OCI-M1 (cell line): ENCODE data around the gene MXD3.
A peak's percentile ranks its signal among the peaks of the same experiment; 100 is the strongest.
"Not testable (repeated sequence)": the region's sequence is repeated elsewhere in the genome, so short reads cannot be mapped to it uniquely, and the experiment has no call there.

Experiments used
- DNase-seq: peaks from one replicate; lab custom pipeline; 2025; lab: John Stamatoyannopoulos, UW

Gene MXD3, protein sequence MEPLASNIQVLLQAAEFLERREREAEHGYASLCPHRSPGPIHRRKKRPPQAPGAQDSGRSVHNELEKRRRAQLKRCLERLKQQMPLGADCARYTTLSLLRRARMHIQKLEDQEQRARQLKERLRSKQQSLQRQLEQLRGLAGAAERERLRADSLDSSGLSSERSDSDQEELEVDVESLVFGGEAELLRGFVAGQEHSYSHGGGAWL

DNA sequence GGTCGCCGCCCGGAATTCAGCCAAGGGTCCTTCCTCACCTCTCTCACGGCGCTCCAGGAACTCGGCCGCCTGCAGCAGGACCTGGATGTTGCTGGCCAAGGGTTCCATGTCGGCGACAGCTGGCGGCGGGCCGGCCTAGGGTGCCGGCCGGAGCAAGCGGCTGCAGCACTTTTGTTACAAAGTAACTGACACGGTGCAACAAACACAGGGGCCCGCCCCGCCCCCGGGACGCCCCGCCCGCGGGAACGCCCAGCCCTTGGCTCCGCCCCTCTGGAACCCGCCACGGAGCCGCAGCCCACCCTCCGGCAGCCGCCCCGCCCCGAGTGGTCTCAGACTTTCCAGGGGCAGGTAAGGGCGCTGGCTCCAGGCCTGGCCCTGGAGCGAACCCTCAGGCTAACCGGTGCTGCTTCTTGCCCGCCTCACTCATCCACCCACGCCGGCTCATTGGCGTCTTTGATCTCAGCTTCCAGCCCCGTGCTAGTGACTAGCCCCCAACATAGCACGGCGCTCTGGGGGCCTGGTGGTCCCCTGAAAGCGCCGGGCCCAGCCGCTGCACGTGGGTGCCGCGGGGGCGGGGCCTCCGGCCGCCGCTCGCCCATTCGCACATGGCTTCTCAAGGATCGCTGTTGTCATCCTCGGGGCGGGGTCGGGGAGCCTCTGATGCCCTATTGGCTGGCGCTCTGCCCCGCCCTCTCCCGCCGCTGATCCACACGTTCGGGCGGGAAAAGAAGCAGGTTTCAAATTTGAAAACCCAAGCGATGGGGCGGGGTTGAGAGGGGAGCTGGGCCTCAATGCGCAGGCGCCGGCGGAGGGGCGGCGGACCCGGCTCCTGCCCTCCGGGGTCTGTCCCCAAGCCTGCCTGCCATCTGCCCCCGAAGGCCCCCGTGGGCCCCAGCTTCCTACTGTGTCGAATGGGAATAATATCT lies at the start of gene MXD3:
MXD3 (minus strand) TSS at position 176 of the 926 bp plus-strand sequence; CDS start at position 108, 68 bp downstream.
- DNase-seq = peak; percentile 99

DNA sequence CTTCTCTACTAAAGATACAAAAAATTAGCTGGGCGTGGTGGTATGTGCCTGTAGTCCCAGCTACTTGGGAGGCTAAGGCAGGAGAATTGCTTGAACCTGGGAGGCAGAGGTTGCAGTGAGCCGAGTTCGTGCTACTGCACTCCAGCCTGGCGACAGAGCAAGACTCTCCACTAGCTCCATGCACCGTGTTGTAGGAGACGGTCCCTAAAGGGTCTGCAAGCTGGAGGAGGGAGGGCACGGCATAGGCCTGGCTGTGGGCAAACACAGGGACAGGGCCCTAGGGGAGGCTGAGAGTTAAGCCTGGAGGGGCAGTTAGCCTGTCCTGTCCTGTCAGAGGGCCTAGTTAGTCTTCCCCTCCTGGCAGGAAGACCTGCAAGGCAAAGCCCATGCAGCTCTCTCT lies 49.0 kb upstream of the MXD3 start:
- DNase-seq = not testable (repeated sequence)

DNA sequence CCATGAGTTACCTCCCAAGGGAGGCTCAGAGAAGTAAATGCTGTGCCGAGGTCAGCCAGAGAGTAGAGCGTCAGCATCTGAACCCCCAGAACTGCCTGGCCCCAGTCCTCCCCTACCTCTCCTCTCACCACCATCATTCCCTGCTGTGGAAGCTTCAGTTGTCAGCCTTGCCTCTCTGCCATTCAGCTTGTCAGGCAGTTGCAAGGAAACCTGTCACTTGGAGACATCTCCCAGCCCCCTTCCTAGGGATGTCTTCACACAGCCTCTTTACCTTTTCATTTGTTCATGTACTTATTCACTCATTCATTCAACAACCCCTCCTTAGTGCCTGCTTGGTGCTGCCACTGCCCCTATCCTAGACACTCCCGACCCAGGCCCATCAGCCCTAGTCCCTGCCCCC lies 48.2 kb upstream of the MXD3 start:
- DNase-seq = no peak

DNA sequence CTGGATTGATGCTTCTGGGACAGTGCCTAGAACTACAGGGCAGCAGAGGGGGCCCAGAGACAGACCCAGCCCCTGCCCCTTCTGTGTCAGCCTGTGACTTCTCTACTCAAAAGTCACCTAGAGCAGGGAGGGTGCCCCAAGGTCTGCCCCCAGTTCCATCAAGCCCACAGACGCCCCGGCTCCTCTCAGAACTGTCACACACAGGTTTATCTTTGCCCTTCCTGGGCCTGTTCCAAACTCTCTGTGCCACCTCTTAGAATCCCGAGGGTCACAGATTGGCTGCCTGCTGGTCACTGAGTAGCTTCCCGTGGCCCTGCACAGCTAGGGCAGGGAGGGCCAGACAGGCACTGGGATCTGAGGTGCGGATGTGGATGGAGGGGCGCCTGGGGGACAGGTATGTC lies 47.8 kb upstream of the MXD3 start:
- no peak for DNase-seq

DNA sequence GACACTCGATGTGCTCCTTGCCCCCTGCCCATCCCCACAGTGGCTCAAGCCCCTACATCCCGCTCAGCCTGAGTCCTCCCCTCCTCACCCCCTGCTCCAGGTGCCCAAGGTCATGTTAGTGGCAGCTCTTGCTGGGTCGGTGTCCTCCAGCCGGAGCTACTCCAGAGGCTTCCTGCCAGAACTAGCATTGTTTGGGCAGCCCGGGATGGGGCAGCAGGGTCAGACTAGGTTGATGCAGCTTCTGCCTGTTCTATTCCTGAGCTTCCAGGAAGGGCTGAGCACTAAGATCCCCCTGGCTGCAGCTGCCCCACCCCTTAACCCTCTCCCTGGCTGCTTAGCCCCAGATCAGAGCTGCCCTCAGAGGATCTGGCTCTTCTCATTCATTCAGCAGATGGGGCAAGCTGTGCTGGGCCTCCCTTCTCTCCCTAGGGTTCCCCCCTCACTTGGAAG lies 46.7 kb upstream of the MXD3 start:
- DNase-seq = no peak

DNA sequence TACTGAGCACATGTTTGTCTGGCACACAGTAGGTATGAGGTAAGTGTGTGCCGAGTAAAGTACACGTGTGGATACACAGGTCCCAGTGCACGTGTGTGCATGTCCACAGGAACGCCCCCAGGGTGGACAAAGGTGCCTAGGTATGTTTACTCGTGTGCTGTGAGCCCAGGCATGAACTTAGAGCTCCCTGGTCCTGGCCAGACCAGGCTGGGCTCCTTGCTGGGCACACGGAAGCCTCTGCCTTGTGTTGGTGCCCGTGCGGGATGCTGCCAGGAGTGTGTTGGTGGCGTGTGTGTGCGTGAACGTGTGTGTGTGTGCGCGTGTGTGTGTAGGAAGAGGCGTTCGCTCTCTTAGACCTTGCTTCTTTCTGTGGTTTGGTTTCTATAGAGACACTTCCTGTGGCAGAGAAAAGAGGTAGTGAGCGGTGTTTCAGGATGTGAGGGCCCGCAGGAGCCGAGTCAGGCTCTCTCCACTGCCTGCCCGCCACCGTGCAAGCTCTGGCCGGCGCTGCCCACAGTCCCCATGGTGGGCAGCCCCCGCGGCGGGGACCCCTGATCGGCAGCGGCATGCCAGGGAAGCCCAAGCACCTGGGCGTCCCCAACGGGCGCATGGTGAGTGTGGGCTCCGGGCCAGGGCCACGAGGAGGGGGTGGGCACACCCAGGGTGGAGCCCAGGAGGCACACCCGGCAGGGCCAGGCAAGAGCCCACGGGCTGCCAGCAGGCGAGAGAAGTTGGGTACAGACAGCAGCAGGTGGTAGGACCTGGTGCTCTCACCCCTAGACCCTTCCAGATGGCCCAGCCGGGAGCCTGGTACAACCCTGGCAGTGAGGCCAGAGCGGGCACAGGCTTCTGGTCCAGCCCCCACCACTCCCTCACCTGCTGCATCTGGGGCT lies 46.0 kb upstream of the MXD3 start, which contains the start of gene RGS14:
RGS14 (plus strand) TSS at position 466 of the 893 bp plus-strand sequence; CDS start at position 567, 101 bp downstream.
- peak; percentile 87 for DNase-seq

DNA sequence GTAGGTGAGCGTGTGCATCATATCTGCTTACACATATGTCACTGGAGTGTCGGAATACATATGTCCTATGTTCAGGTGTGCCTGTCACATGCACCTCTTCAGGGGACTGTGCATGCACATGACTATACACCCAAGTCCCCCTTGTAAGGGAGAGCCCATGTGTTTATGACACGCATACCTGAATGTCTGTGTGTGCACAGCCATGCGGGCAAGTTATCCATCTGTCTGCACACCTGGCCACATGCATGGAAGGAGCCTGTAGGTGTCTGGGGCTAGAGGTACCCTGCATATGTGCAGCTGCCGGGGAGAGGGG lies 45.4 kb upstream of the MXD3 start:
- no peak for DNase-seq

DNA sequence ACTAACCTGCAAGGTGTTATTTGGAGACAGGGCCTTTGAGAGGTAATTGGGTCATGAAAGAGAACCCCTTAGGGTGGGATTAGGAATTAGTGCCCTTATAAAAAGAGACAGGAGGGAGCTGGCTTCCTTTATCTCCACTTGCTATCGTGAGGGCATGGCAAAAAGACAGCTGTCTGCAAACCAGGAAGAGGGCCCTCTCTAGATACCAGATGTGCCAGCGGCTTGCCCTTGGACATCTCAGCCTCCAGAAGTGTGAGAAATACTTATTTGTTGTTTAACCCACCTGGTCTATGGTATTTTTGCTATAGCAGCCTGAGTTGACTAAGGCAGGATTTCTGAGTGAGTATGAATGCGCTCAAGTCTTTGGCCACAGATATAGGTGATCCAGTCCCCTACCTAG lies 45.0 kb upstream of the MXD3 start:
- no peak for DNase-seq

DNA sequence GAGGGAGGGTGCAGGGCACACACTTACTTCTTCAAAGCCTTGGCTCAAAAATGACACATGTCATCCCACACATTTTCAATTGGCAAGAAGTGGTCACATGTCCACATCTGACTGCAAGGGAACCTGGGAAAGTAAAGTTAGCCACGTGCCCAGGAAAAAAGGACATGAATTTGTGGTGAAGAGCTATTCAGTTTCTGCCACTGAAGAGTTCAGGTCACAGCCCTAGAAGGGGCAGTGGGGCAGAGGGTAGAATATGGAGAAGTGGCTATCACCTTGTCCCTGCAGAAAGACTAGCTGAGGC lies 44.1 kb upstream of the MXD3 start:
- DNase-seq = peak; percentile 51

DNA sequence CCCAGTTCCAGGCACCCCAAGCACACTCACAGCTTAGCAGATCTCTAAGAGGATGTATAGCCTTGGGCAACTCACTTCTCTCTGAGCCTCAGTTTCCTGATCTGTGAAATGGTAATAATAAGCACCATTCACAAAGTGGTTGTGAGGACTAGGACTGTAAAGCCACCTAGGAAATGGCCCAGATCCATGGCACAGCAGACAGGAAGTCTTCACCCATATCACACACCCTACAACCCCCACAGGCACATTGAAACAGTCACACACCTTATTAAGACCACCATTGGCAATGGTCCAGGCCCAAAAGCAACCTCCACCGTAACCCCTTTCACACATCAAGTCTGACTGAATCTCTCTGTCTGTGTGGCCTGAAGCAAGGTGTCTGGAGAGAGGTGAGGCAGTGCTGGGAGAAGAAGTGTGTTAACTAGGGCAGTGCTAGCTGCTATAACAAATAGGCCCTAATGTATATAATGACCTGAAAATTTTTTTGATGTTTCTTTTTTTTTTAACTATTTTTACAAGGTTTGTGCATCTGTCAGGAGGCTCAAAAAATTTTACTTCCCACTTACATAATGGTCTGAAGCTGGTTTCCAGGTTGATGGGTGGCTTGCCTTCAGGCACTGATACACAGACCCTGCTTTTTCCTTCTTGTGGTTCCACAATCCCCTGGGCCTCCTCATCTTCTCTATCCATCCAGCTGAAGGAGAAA lies 43.6 kb upstream of the MXD3 start:
- no peak for DNase-seq

DNA sequence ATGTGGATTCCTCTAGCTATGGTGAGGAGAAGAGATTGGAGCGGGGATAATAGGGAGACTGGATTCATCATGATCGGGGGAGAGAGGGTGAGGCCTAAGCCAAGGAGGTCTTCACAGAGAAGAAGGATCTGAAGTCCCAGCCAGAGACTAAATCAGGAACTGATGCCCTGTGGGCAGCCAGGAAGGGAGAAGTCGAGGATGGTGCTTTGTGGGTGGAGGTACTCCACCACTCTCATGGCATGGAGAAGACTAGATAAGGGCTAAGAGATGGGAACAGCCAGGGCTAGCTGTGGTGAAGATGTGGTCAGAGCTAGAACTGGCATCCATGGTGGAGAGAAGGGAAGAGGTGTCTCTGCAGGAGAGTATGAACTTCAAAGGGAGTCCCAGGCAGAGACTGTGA lies 43.0 kb upstream of the MXD3 start:
- DNase-seq = no peak

DNA sequence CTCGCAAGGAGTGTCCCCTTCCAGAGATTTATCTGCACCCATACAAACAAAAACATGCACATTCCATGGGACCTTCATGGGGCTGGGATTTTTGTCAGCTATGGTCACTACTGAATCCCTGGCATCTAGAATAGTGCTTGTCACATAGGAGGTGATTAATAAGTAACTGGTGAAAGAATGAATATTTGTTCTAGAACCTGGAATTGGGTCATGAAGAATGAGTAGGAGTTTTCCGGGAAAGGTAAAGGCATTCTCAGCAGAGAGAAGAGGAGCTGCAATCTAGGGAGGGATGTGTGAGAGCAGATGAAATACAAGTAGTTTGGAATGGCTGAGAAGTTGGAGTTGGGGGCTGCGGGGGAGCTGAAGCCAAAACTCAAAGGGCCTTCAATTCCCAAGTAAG lies 42.6 kb upstream of the MXD3 start:
- no peak for DNase-seq

DNA sequence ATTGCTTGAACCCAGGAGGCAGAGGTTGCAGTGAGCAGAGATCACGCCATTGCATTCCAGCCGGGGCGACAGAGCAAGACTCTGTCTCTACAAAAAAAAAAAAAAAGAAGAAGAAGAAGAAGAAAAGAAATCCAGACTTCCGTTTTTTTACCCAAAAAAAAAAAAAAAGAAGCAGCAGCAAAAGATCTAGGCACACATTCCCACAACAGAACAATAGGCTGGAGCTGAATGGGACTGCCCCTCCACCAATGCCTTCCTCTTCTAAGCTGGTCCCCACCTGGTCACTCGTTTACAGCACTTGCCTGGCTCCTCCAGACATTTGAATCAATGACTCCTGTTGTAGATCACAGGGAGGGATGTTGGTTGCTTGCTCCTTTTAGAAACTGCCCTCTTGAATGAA lies 41.4 kb upstream of the MXD3 start:
- DNase-seq = no peak

DNA sequence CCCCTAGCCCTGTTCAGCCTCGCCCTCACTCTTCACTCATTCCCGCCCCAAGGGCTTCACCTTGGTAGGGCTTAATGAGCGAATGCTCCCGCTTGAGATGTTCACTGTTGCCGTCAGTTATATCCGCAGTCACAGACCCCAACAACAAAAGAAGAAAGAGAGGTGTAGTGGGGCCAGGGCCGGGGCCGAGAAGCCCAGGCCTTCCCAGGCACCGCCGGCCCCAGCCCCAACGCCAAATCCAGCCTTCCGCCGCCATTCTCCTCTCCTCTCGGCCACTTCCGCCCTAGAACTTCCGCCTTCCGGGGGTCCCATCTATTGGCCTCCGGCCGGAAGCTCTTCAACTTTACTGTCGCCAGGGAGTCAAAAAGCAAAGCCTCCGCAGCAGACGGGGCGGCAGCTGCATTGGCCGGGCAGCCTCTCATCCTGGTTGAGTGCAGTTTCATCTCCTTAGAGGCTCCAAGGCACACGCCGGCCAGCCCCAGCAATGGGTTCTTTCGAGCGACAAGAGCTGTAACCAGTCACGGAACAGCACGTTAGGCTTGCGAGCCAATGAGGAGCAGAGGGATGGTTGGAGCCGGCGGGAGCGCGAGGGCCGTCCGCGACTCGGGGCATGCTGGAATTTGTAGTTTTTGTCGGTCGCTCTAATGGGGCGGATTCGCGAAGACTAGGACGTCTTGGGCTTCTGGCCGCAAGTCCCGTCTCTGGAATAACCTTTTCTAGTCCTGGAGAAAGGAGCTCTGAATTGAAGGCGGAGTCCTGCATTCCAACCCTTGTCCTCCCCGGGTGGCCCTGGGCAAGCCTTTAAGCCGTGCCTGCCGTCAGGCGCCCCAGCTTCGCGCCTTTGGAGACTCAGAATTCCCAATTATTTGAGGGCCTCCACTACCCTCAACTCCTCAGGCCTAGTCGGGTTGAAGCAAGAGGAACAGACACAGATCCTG lies 40.0 kb upstream of the MXD3 start, which contains the start of gene LMAN2:
LMAN2 (minus strand) TSS at position 277 of the 938 bp plus-strand sequence; CDS start at position 256, 21 bp downstream.
- DNase-seq = peak; percentile 95

DNA sequence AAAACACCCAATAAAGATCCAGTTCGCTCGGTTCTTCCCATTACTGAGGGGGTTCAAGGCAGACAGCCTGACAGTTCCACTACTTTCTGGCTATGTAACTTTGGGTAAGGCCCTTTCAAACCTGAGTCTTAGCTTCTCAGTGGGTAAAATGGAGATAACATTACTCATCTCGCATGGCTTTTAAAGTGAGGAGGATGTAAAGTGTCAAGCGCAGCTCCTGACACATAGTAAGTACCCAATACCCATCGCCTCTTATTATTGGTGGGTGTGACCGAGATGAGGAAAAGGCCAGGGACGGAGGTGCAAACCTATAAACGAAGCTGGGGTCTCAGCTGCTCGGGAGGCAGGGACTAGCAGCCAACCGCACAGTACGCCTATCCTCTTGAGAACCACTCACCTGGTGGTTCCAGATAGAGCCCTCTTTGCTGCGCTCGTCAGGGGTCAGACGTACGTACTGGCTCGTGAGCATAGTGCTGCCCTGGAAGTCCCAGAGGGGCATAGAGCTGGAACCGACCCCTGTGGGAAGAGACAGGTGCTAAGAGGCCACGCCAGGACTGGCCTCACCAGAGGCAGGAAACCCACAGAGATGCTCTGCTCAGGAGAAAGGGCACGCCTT lies 39.2 kb upstream of the MXD3 start:
- no peak for DNase-seq

DNA sequence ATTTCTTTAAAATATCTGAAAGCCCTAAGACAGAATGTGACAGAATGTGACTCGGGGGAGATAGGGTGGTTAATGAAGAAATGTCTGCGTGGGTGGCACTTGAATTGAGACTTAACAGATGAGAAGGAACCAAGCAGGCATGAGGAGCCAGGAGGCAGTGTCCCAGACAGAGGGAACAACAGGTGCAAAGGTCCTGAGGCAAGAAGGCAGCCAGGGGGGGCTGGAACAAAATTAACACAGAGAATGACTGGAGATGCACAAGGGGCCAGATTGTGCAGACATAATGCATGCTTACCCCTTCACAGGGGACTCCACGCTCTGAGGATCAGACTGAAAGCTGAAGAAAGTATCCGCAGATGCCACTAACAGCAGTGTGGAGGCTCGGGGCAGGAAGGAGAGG lies 38.1 kb upstream of the MXD3 start:
- DNase-seq = no peak

DNA sequence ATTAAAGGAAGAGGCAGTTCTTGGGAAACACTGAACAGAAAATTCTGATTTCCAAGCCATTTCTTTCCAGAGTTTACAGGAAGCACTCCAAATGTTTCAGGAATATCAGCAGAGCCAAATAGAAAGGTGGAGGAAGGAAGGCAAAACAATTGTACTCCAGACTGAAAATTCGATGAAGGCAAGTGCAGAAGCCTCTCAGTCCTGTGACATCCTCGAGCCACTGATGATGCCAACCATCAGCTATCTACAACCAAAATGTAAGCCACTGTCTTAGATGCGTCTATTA lies 37.6 kb upstream of the MXD3 start:
- DNase-seq = no peak

DNA sequence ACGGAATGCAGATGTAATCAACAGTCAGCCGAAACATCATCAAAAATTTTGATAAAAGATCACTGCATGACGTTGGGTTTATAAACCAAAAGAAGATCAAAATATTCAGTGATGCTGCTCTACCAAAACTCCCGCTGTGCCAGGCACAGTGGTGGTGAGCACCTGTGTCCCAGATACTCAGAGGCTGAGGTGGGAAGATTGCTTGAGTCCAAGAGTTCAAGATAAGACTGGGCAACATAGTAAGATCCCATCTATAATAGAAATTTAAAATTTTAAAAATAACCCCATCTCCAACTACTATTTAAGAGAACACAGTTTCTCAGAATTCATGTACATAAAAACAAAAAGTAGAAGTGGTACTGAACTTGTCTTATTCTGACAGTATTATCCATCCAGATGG lies 36.0 kb upstream of the MXD3 start:
- no peak for DNase-seq

DNA sequence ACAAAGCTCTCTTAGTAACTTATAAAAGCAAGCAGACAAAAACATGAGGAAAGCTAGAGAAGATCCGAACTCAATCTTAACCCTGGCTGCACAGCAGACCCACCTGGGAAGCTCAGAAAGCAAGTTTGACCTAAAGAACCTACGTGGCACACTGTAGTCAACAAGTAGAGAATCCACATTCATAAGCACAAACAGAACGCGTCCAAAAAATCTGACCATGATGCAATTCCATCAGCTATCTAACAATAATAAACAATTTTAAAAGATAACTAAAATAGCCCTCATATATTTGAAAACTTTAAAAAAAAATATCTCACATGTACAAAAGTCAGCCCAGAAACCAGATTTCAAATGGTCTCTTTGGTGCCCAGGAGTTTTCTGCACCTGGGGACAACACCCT lies 35.1 kb upstream of the MXD3 start:
- DNase-seq = no peak

DNA sequence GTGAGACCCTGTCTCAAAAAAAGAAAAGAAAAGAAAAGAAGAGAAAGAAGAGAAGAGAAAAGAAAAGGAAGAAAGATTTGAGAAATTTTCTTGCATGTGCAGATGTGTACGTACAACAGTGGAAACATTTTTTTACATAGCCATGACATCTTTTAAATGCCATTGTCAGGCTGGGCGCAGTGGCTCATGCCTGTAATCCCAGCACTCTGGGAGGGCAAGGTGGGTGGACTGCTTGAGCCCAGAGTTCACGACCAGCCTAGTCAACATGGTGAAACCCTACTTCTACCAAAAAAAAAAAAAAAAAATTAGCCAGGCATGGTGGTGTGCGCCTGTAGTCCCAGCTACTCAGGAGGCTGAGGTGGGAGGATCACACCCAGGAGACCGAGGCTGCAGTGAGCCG lies 33.2 kb upstream of the MXD3 start:
- DNase-seq = no peak

DNA sequence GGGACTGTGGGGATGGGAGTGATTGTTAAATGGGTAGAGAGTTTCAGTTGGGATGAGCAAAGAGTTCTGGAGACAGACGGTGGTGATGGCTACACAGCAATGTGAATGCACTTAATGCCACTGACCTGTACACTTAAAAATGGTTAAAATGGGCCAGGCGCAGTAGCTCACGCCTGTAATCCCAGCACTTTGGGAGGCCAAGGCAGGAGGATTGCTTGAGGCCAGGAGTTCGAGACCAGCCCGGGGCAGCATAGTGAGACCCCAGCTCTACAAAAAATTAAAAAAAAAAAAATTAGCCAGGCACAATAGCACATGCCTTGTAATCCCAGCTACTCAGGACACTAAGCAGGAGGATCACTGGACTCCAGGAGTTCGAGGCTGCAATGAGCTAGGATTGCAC lies 32.1 kb upstream of the MXD3 start:
- DNase-seq = no peak
